Kidney epithelial cell (primary cell): ENCODE data around the gene CD3D. TPM values are rescaled to one million over a fixed set of nuclear protein-coding genes. Genes with fewer than 3 reads are reported as not detected.

Experiments used
- DNase-seq: peaks from one replicate; pipeline ENCODE4 v3.0.0-alpha.2; 2010; ENCODE audit warnings: low read depth
- H3K27me3 ChIP-seq: 2 replicates; pipeline ENCODE4 v1.6.0; 2011; ENCODE audit warnings: low read length; ENCODE audit not compliant: control insufficient read depth, insufficient read depth
- H3K36me3 ChIP-seq: 2 replicates; pipeline ENCODE4 v1.5.1; 2011; ENCODE audit warnings: low read length; ENCODE audit not compliant: control insufficient read depth, insufficient read depth
- H3K4me3 ChIP-seq: 2 replicates; pipeline ENCODE4 v1.5.1; 2011; ENCODE audit warnings: low read depth, mild to moderate bottlenecking, control low read depth, low read length
- total RNA-seq: library from RNA; depleted of rRNA; stranded (reverse); fragments of >200 nt; gene quantifications from 2 replicates; pipeline ENCODE4 v1.2.3, GENCODE V29; 2015
- TF ChIP-seq, protein P1 (sequence below): IDR thresholded peaks from 2 replicates; pipeline ENCODE4 v1.5.1; 2011; ENCODE audit warnings: mild to moderate bottlenecking, moderate library complexity, low read length, control low read depth, inconsistent platforms; ENCODE audit not compliant: insufficient read depth, poor library complexity, severe bottlenecking

CD3D gene
- total RNA-seq, 1 donor from 2014 or later = not detected

GRCh38 chr11:118374729-118375128, 32.2 kb upstream of the CD3D start:
- no peak for DNase-seq
- TF ChIP-seq, protein P1, sequence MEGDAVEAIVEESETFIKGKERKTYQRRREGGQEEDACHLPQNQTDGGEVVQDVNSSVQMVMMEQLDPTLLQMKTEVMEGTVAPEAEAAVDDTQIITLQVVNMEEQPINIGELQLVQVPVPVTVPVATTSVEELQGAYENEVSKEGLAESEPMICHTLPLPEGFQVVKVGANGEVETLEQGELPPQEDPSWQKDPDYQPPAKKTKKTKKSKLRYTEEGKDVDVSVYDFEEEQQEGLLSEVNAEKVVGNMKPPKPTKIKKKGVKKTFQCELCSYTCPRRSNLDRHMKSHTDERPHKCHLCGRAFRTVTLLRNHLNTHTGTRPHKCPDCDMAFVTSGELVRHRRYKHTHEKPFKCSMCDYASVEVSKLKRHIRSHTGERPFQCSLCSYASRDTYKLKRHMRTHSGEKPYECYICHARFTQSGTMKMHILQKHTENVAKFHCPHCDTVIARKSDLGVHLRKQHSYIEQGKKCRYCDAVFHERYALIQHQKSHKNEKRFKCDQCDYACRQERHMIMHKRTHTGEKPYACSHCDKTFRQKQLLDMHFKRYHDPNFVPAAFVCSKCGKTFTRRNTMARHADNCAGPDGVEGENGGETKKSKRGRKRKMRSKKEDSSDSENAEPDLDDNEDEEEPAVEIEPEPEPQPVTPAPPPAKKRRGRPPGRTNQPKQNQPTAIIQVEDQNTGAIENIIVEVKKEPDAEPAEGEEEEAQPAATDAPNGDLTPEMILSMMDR = no peak
- H3K36me3 ChIP-seq = peaks cover 1% of the 10 kb centered on the region
- H3K27me3 ChIP-seq = no peaks in the 10 kb centered on the region
- no peak overlapping the region for H3K4me3 ChIP-seq

DNA sequence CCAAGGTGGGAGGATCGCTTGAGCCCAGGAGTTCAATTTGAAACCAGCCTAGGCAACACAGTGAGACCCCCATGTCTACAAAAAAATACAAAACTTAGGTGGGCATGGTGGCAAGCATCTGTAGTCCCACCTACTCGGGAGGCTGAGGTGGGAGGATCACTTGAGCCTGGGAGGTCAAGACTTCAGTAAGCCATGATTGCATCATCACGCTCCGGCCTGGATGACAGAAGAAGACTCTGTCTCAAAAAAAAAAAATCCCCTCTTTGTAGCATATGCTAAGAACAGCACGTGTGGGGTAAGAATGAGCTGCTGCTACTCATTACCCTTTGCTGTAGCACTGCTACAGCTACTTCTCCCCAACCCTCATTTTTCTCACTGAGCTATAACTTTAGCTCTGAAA, 31.4 kb upstream of the CD3D start:
- H3K27me3 ChIP-seq = no peaks in the 10 kb centered on the region
- TF ChIP-seq, protein P1 = no peak
- H3K4me3 ChIP-seq = no peak overlapping the region
- H3K36me3 ChIP-seq = peaks cover 1% of the 10 kb centered on the region
- DNase-seq = no peak

GRCh38 chr11:118373263-118373662, 30.8 kb upstream of the CD3D start:
- DNase-seq = no peak
- H3K4me3 ChIP-seq = no peak overlapping the region
- peaks cover 1% of the 10 kb centered on the region for H3K36me3 ChIP-seq
- TF ChIP-seq, protein P1 = no peak
- H3K27me3 ChIP-seq = no peaks in the 10 kb centered on the region

GRCh38 chr11:118370774-118371173, 28.3 kb upstream of the CD3D start:
- Histone ChIP-seq H3K36me3 (peaks cover 1% of the 10 kb centered on the region), H3K27me3 (no peaks in the 10 kb centered on the region), H3K4me3 (no peak overlapping the region)
- no peak for DNase-seq
- TF ChIP-seq, protein P1 = no peak

DNA sequence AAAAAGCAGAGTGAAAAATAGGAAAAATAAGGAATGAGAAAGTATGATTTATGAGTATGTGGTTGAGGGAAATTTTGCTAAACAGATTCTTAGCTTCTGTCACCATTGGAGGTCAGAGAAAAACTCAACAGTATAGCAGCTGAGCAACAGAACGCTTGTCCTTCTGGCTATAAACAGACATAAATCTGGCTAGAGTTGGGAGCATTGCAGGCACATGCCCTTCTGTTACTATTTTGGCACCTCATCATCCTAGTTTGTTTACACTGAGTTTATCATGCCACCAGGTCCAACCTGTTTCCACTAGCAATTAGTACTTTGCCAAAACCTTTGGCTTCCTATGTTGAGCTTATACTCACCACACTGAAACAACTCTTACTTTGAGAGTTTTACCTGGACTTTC, 23.8 kb upstream of the CD3D start:
- Histone ChIP-seq H3K27me3 (no peaks in the 10 kb centered on the region), H3K36me3 (no peaks in the 10 kb centered on the region)
- TF ChIP-seq, protein P1 = no peak

GRCh38 chr11:118364956-118365615, 22.6 kb upstream of the CD3D start:
- TF ChIP-seq, protein P1 = no peak
- Histone ChIP-seq H3K36me3 (no peaks in the 10 kb centered on the region), H3K4me3 (no peak overlapping the region), H3K27me3 (no peaks in the 10 kb centered on the region)
- no peak for DNase-seq

More for the DNA sequence above, 23.8 kb upstream of the CD3D start:
- no peak for DNase-seq
- H3K4me3 ChIP-seq = no peak overlapping the region
